Measurements from ENCODE around the gene RIPOR3. TPM values are rescaled to one million over a fixed set of nuclear protein-coding genes. Genes with fewer than 3 reads are reported as not detected.

The RIPOR3 gene
- total RNA-seq, 1 experiment from 2014 or later, result 0.46 TPM

- H3K23me2 ChIP-seq (ENCODE audit: insufficient read length, low read depth, low read length, poor library complexity, severe bottlenecking), result no peaks in the 10 kb centered on the region
- H3K36me3 Mint-ChIP-seq (ENCODE audit: insufficient read depth in 1 of 3, low read depth in 3 of 3), result peaks cover 3 to 18% (median 10%) of the 10 kb centered on the region in 3 experiments; a peak in 6 of 7 replicates
- H3K23ac ChIP-seq (ENCODE audit: insufficient read length, low read depth, low read length), result no peak overlapping the region
- no peak overlapping the region for H3K18ac ChIP-seq (ENCODE audit: insufficient read length, low read depth, low read length)
- no peak overlapping the region for H2BK15ac ChIP-seq (ENCODE audit: low read depth, low read length)
- H3K79me2 ChIP-seq (ENCODE audit: insufficient read depth, low read length), result no peaks in the 10 kb centered on the region
- no peak overlapping the region for H3K56ac ChIP-seq (ENCODE audit: insufficient read length, low read depth, low read length)
- no peak overlapping the region for H3K4me3 Mint-ChIP-seq
- H2AFZ ChIP-seq (ENCODE audit: low read length), result no peak overlapping the region
- no peak overlapping the region for H4K8ac ChIP-seq (replicated peaks; ENCODE audit: insufficient read length, low read depth, low read length)
- no peak overlapping the region for H2BK12ac ChIP-seq (ENCODE audit: insufficient read length, low read depth, low read length)
- no peaks in the 10 kb centered on the region for H3K27me3 Mint-ChIP-seq (ENCODE audit: low read depth)
- no peak overlapping the region for H4K91ac ChIP-seq (ENCODE audit: insufficient read length, low read depth, low read length)
- H3K79me1 ChIP-seq (ENCODE audit: insufficient read depth, low read depth, low read length, poor library complexity, severe bottlenecking), result no peaks in the 10 kb centered on the region
- H3K9ac ChIP-seq (ENCODE audit: extremely low read depth, insufficient read length, low read length), result no peak overlapping the region
- H3K27ac Mint-ChIP-seq, result peak overlapping the region in 1 of 3 experiments; percentile 44; a peak in 3 of 7 replicates
- peaks cover 0 to 3% of the 10 kb centered on the region in 2 experiments; a peak in 1 of 5 replicates for H3K9me3 Mint-ChIP-seq
- WGBS (ENCODE audit: extremely low coverage, insufficient read length, low lambda C conversion rate), result no CpG with 5 or more reads among the region's 20 CpGs
- H3K27ac ChIP-seq (ENCODE audit: insufficient read length, low read depth, low read length), result no peak overlapping the region
- no peaks in the 10 kb centered on the region for H3K4me1 ChIP-seq (ENCODE audit: insufficient read depth, low read length)
- no peak overlapping the region for H3K4me2 ChIP-seq (ENCODE audit: insufficient read depth, insufficient read length, low read length)
- H2BK20ac ChIP-seq (ENCODE audit: low read depth, low read length, poor library complexity, severe bottlenecking), result no peak overlapping the region
- H3K14ac ChIP-seq (ENCODE audit: insufficient read depth, low read length), result no peak overlapping the region
- H3K27me3 ChIP-seq (ENCODE audit: insufficient read depth, low read length), result no peaks in the 10 kb centered on the region
- H3K4me1 Mint-ChIP-seq, result no peaks in the 10 kb centered on the region
- no peak for TF ChIP-seq CTCF (conservative IDR thresholded peaks at IDR 0.05)
- DNase-seq, result no peak
- no peak overlapping the region for H2BK120ac ChIP-seq (ENCODE audit: low read depth, low read length, poor library complexity, severe bottlenecking)
- H2AK5ac ChIP-seq (ENCODE audit: insufficient read length, low read length), result no peak overlapping the region
- no peak overlapping the region for H3K4ac ChIP-seq (ENCODE audit: low read depth, low read length)
- H4K20me1 ChIP-seq (ENCODE audit: control insufficient read depth, insufficient read depth, insufficient read length), result no peaks in the 10 kb centered on the region
- no peak overlapping the region for H4K5ac ChIP-seq (ENCODE audit: insufficient read length, low read depth, low read length)
- H3K9me3 ChIP-seq (ENCODE audit: control insufficient read depth, low read depth, low read length), result no peaks in the 10 kb centered on the region
- no peak overlapping the region for H3T11ph ChIP-seq (ENCODE audit: low read length)
- H2BK5ac ChIP-seq (ENCODE audit: insufficient read length, low read length), result no peak overlapping the region
Measured at GRCh38 chr20:50589548-50590347, 101.6 kb downstream of the RIPOR3 start.
